ENCODE data around the gene ASB3. TPM values are rescaled to one million over a fixed set of nuclear protein-coding genes. Genes with fewer than 3 reads are reported as not detected.
"Not testable (repeated sequence)": the region's sequence is repeated elsewhere in the genome, so short reads cannot be mapped to it uniquely, and the experiment has no call there.

Gene ASB3
- total and polyA plus RNA-seq, 2 donors (not counting 3 experiments of a cell fraction or from before 2014, with no cell fraction given), result 20.3 to 20.5 TPM

GRCh38 chr2:53668624-53669026 lies 118.1 kb downstream of the ASB3 start:
- H3K4me2 ChIP-seq (ENCODE audit: insufficient read depth, low read length), result no peak overlapping the region
- CTCF ChIA-PET, result no interaction called here
- intact Hi-C loops (cut with micrococcal nuclease) (no loop called here), dilution Hi-C loops (cut with MboI; ENCODE audit: extremely low pct_ligation_motif_present, low sequenced_read_pairs) (no loop called here)
- no peak overlapping the region for H3K4me3 ChIP-seq (replicated peaks in 1 of 3; ENCODE audit: insufficient read depth in 1 of 3, low read depth in 1 of 3, low read length in 3 of 3)
- no peaks in the 10 kb centered on the region for H3K9me1 ChIP-seq (replicated peaks; ENCODE audit: control insufficient read depth, extremely low read depth, insufficient read depth, low read length)
- DNase-seq (ENCODE audit: low read depth, low spot score), result no peak
- BruUV-seq (replicated peaks), result no TSS peak
- TF ChIP-seq MYC (IDR thresholded peaks at IDR 0.05; ENCODE audit: low read depth, low read length), result no peak
- TF ChIP-seq POLR2AphosphoS5 (IDR thresholded peaks at IDR 0.05; ENCODE audit: insufficient read depth, low read depth, low read length), result no peak
- no peak for TF ChIP-seq GATA2 (IDR thresholded peaks at IDR 0.05; ENCODE audit: insufficient read depth, insufficient read length, low read depth, low read length)
- TF ChIP-seq POLR2A (IDR thresholded peaks at IDR 0.05; ENCODE audit: low read depth, low read length), result no peak
- TF ChIP-seq JUN (IDR thresholded peaks at IDR 0.05; ENCODE audit: borderline replicate concordance, insufficient read depth, insufficient read length, low read depth), result no peak
- no peak for TF ChIP-seq EZH2 (IDR thresholded peaks at IDR 0.05; ENCODE audit: borderline replicate concordance, low read depth, low read length, severe bottlenecking)
- no peak for TF ChIP-seq FOS (IDR thresholded peaks at IDR 0.05; ENCODE audit: borderline replicate concordance, insufficient read depth, low read length)
- no peak for TF ChIP-seq MAX (IDR thresholded peaks at IDR 0.05; ENCODE audit: insufficient read depth, insufficient read length)
- TF ChIP-seq CTCF (IDR thresholded peaks at IDR 0.05; ENCODE audit: extremely low read depth in 1 of 2, insufficient read depth in 1 of 2, low read depth in 1 of 2, low read length in 2 of 2), result no peak
- no peaks in the 10 kb centered on the region for H3K9me3 ChIP-seq (replicated peaks; ENCODE audit: control insufficient read depth, insufficient read depth, low read length)
- H4K20me1 ChIP-seq (replicated peaks; ENCODE audit: control insufficient read depth, extremely low read depth, insufficient read depth, low read length), result no peaks in the 10 kb centered on the region
- POLR2A ChIA-PET, result no interaction called here
- no peak for FAIRE-seq
- no peaks in the 10 kb centered on the region for H3K4me1 ChIP-seq (ENCODE audit: control insufficient read depth, extremely low read depth, insufficient read depth, low read length)
- H3K27me3 ChIP-seq (ENCODE audit: control insufficient read depth in 2 of 2, insufficient read depth in 2 of 2, low read length in 2 of 2), result no peaks in the 10 kb centered on the region
- no peaks in the 10 kb centered on the region for H3K36me3 ChIP-seq (ENCODE audit: control insufficient read depth in 2 of 2, extremely low read depth in 1 of 2, insufficient read depth in 2 of 2, low read length in 2 of 2)
- no peak overlapping the region for H3K27ac ChIP-seq (ENCODE audit: insufficient read depth, low read depth, low read length)
- no peak overlapping the region for H2AFZ ChIP-seq (ENCODE audit: low read depth, low read length)
- H3K9ac ChIP-seq (replicated peaks; ENCODE audit: extremely low read depth, insufficient read depth, low read length), result no peak overlapping the region
- H3K79me2 ChIP-seq (ENCODE audit: control insufficient read depth, insufficient read depth, low read length), result no peaks in the 10 kb centered on the region

- DNase-seq (ENCODE audit: low read depth, low spot score); H3K79me2 ChIP-seq (ENCODE audit: control insufficient read depth, insufficient read depth, low read length); intact Hi-C loops (cut with micrococcal nuclease); POLR2A ChIA-PET; H3K4me2 ChIP-seq (ENCODE audit: insufficient read depth, low read length); H3K4me1 ChIP-seq (ENCODE audit: control insufficient read depth, extremely low read depth, insufficient read depth, low read length); H3K4me3 ChIP-seq (replicated peaks in 1 of 3; ENCODE audit: insufficient read depth in 1 of 3, low read depth in 1 of 3, low read length in 3 of 3); H3K9ac ChIP-seq (replicated peaks; ENCODE audit: extremely low read depth, insufficient read depth, low read length); BruUV-seq (replicated peaks); H4K20me1 ChIP-seq (replicated peaks; ENCODE audit: control insufficient read depth, extremely low read depth, insufficient read depth, low read length); CTCF ChIA-PET; H3K27ac ChIP-seq (ENCODE audit: insufficient read depth, low read depth, low read length); H2AFZ ChIP-seq (ENCODE audit: low read depth, low read length); FAIRE-seq; H3K36me3 ChIP-seq (ENCODE audit: control insufficient read depth in 2 of 2, extremely low read depth in 1 of 2, insufficient read depth in 2 of 2, low read length in 2 of 2); H3K9me3 ChIP-seq (replicated peaks; ENCODE audit: control insufficient read depth, insufficient read depth, low read length); dilution Hi-C loops (cut with MboI; ENCODE audit: extremely low pct_ligation_motif_present, low sequenced_read_pairs); H3K27me3 ChIP-seq (ENCODE audit: control insufficient read depth in 2 of 2, insufficient read depth in 2 of 2, low read length in 2 of 2); H3K9me1 ChIP-seq (replicated peaks; ENCODE audit: control insufficient read depth, extremely low read depth, insufficient read depth, low read length): not testable (repeated sequence)
Measured at GRCh38 chr2:53667130-53667529, 119.6 kb downstream of the ASB3 start.

Data from endothelial cell of umbilical vein (primary cell).